DOHH2 (cell line): ENCODE data around the gene MKRN2.
"Not testable (repeated sequence)": the region's sequence is repeated elsewhere in the genome, so short reads cannot be mapped to it uniquely, and the experiment has no call there.

Experiments
- H3F3A ChIP-seq: fragments of 200-600 bp; sonication (generic), shearing (Covaris generic); 2 replicates; pipeline ENCODE4 v1.6.0; 2016; ENCODE audit warnings: antibody characterized with exemption, mild to moderate bottlenecking; ENCODE audit not compliant: control insufficient read depth, insufficient read depth
- H3K27ac ChIP-seq: fragments of 200-600 bp; sonication (generic); 2 replicates; pipeline ENCODE4 v1.5.1; 2014; ENCODE audit warnings: low read depth, mild to moderate bottlenecking, low read length, moderate library complexity
- H3K27me3 ChIP-seq: fragments of 200-600 bp; sonication (generic); 2 replicates; pipeline ENCODE4 v1.6.1; 2014; ENCODE audit warnings: mild to moderate bottlenecking, low read length, mixed read lengths; ENCODE audit not compliant: control insufficient read depth
- H3K36me3 ChIP-seq: fragments of 200-600 bp; sonication (generic); 2 replicates; pipeline ENCODE4 v1.6.1; 2014; ENCODE audit warnings: mild to moderate bottlenecking, low read length, moderate library complexity, mixed read lengths; ENCODE audit not compliant: control insufficient read depth
- H3K4me1 ChIP-seq: fragments of 200-600 bp; sonication (generic); 2 replicates; pipeline ENCODE4 v1.6.1; 2014; ENCODE audit warnings: mild to moderate bottlenecking, low read length, mixed read lengths; ENCODE audit not compliant: control insufficient read depth
- H3K4me2 ChIP-seq: fragments of 200-600 bp; sonication (generic); 2 replicates; pipeline ENCODE4 v1.6.0; 2014; ENCODE audit warnings: mild to moderate bottlenecking, low read length, moderate library complexity
- H3K4me3 ChIP-seq: fragments of 200-600 bp; sonication (generic); 2 replicates; pipeline ENCODE4 v1.5.1; 2014; ENCODE audit warnings: mild to moderate bottlenecking, low read length, mixed read lengths
- H3K79me2 ChIP-seq: fragments of 200-600 bp; sonication (generic); 2 replicates; pipeline ENCODE4 v1.6.1; 2014; ENCODE audit warnings: mild to moderate bottlenecking, low read length, mixed read lengths; ENCODE audit not compliant: control insufficient read depth
- H3K9me2 ChIP-seq: fragments of 200-600 bp; sonication (generic); replicated peaks from 2 replicates; pipeline ENCODE4 v1.6.1; 2014; ENCODE audit warnings: mild to moderate bottlenecking, low read length, mixed read lengths; ENCODE audit not compliant: control insufficient read depth
- H3K9me3 ChIP-seq: fragments of 200-600 bp; sonication (generic); 2 replicates; pipeline ENCODE4 v1.6.1; 2014; ENCODE audit warnings: antibody characterized with exemption, low read length, mixed read lengths; ENCODE audit not compliant: control insufficient read depth, insufficient read depth
- H4K20me1 ChIP-seq: fragments of 200-600 bp; sonication (generic); 2 replicates; pipeline ENCODE4 v1.6.0; 2014; ENCODE audit warnings: low read depth, mild to moderate bottlenecking, antibody characterized with exemption, low read length, moderate library complexity; ENCODE audit not compliant: control insufficient read depth, insufficient read depth
- EZH2phosphoT487 ChIP-seq: fragments of 200-600 bp; sonication (generic); IDR thresholded peaks from 2 replicates; pipeline ENCODE4 v1.6.1; 2017; ENCODE audit warnings: borderline replicate concordance, mild to moderate bottlenecking, antibody characterized with exemption, low read length, moderate library complexity, mixed read lengths
- TF ChIP-seq, protein P1 (sequence below): fragments of 200-600 bp; sonication (generic); IDR thresholded peaks from one replicate; pipeline ENCODE4 v1.5.1; 2014; ENCODE audit warnings: antibody characterized with exemption, mild to moderate bottlenecking, low read depth, low read length; ENCODE audit not compliant: poor library complexity, severe bottlenecking

MKRN2 gene

DNA sequence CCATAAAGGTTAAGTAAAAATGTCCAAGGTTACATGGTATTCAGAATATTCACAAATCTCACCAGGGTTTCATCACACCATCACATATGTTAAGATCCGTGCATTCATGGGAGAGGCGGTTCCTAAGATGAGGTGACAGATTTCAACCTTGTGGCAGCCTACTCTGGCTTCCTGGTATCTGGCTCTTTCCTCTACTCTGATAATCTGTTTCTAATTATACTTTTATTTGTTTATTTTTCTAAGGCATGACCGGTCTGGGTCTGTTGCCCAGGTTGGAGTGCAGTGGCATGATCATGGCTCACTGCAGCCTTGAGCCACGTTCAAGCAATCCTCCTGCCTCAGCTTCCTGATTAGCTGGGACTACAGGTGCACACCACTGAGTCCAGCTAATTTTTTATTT lies 72.7 kb downstream of the MKRN2 start:
- Histone ChIP-seq H3K27ac (no peak overlapping the region), H3K4me2 (no peak overlapping the region), H3K4me3 (no peak overlapping the region), H3K36me3 (no peaks in the 10 kb centered on the region), H3K79me2 (peaks cover 100% of the 10 kb centered on the region), H4K20me1 (peaks cover 25% of the 10 kb centered on the region), H3F3A (0 out of 2 replicates have a peak, but pooled peaks cover 3% of the 10 kb centered on the region), H3K9me3 (no peaks in the 10 kb centered on the region), H3K4me1 (peaks cover 38% of the 10 kb centered on the region), H3K9me2 (no peaks in the 10 kb centered on the region), H3K27me3 (no peaks in the 10 kb centered on the region)
- TF ChIP-seq EZH2phosphoT487: no peak
- TF ChIP-seq, protein P1, sequence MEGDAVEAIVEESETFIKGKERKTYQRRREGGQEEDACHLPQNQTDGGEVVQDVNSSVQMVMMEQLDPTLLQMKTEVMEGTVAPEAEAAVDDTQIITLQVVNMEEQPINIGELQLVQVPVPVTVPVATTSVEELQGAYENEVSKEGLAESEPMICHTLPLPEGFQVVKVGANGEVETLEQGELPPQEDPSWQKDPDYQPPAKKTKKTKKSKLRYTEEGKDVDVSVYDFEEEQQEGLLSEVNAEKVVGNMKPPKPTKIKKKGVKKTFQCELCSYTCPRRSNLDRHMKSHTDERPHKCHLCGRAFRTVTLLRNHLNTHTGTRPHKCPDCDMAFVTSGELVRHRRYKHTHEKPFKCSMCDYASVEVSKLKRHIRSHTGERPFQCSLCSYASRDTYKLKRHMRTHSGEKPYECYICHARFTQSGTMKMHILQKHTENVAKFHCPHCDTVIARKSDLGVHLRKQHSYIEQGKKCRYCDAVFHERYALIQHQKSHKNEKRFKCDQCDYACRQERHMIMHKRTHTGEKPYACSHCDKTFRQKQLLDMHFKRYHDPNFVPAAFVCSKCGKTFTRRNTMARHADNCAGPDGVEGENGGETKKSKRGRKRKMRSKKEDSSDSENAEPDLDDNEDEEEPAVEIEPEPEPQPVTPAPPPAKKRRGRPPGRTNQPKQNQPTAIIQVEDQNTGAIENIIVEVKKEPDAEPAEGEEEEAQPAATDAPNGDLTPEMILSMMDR: no peak

DNA sequence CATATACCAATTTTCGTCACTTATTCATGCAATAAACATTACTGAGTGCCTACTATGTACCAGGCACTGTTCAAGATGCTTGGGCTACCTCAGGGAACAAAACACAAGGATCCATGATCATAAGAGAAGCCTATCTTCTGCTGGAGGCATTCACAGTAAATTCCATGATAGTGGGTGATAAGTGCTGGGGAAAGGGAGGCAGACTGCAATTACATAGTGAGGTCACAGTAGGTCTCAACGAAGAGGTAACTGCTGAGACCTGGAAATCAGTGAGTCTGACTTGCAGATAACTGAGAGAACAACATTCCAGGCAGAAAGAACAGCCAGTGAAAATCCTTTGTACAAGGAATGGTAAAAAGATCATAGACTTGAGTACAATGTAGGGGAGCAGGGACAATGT lies 73.4 kb downstream of the MKRN2 start:
- Histone ChIP-seq H4K20me1 (peaks cover 25% of the 10 kb centered on the region), H3K27me3 (no peaks in the 10 kb centered on the region), H3K79me2 (peaks cover 100% of the 10 kb centered on the region), H3F3A (0 out of 2 replicates have a peak, but pooled peaks cover 3% of the 10 kb centered on the region), H3K4me1 (peaks cover 36% of the 10 kb centered on the region), H3K9me2 (no peaks in the 10 kb centered on the region), H3K27ac (no peak overlapping the region), H3K4me3 (no peak overlapping the region), H3K4me2 (no peak overlapping the region), H3K36me3 (no peaks in the 10 kb centered on the region), H3K9me3 (no peaks in the 10 kb centered on the region)
- TF ChIP-seq, protein P1: no peak
- TF ChIP-seq EZH2phosphoT487: no peak

DNA sequence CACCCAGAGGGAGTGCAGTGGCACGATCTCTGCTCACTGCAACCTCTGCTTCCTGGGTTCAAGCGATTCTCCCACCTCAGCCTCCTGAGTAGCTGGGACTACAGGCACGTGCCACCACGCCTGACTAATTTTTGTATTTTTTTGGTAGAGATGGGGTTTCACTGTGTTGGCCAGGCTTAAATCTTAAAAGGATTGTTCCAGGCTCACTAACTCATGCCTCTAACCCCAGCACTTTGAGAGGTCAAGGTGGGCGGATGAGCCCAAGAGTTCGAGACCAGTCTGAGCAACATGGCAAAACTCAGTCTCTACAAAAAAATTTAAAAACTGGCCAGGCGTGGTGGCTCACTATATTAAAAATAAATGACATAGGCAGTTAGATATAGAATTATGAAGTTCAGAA lies 74.0 kb downstream of the MKRN2 start:
- not testable (repeated sequence) for H3K36me3 ChIP-seq, H3K4me3 ChIP-seq, H3K27ac ChIP-seq, H3K9me2 ChIP-seq, H3K27me3 ChIP-seq, H3F3A ChIP-seq, H3K9me3 ChIP-seq, H3K4me2 ChIP-seq
- H3K4me1 ChIP-seq: peaks cover 30% of the 10 kb centered on the region
- H3K79me2 ChIP-seq: peaks cover 99% of the 10 kb centered on the region
- peaks cover 25% of the 10 kb centered on the region for H4K20me1 ChIP-seq

DNA sequence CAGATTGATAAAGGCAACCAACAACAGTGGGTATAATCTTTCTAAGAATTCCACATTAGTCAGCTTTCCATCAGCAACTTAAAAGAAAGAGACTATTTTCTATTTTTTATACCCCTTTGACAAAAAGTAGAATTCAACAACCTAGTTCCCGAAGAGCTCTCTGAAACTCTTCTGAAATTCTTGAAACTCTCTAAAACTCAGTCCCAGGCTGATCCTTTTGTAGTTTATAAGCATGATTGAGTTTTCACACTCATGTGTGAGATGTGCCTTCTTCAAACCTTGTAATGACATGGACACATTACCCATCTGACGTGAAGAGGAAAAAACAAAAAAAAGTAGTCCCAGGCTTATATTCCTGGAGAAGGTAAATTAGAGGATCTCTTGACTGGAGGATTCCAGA lies 75.6 kb downstream of the MKRN2 start:
- peaks cover 25% of the 10 kb centered on the region for H4K20me1 ChIP-seq
- H3K9me3 ChIP-seq: no peaks in the 10 kb centered on the region
- no peak overlapping the region for H3K4me3 ChIP-seq
- H3K4me2 ChIP-seq: no peak overlapping the region
- no peaks in the 10 kb centered on the region for H3K9me2 ChIP-seq
- H3K27me3 ChIP-seq: no peaks in the 10 kb centered on the region
- 0 out of 2 replicates have a peak, but pooled peaks cover 3% of the 10 kb centered on the region for H3F3A ChIP-seq
- H3K36me3 ChIP-seq: no peaks in the 10 kb centered on the region
- no peak overlapping the region for H3K27ac ChIP-seq
- TF ChIP-seq EZH2phosphoT487: no peak
- TF ChIP-seq, protein P1: no peak
- peaks cover 22% of the 10 kb centered on the region for H3K4me1 ChIP-seq
- peaks cover 99% of the 10 kb centered on the region for H3K79me2 ChIP-seq
